ENCODE results near the gene RAB11FIP3. TPM values are rescaled to one million over a fixed set of nuclear protein-coding genes. Genes with fewer than 3 reads are reported as not detected.

The RAB11FIP3 gene
- total RNA-seq, 1 experiment from 2014 or later, result 12.7 TPM

DNA sequence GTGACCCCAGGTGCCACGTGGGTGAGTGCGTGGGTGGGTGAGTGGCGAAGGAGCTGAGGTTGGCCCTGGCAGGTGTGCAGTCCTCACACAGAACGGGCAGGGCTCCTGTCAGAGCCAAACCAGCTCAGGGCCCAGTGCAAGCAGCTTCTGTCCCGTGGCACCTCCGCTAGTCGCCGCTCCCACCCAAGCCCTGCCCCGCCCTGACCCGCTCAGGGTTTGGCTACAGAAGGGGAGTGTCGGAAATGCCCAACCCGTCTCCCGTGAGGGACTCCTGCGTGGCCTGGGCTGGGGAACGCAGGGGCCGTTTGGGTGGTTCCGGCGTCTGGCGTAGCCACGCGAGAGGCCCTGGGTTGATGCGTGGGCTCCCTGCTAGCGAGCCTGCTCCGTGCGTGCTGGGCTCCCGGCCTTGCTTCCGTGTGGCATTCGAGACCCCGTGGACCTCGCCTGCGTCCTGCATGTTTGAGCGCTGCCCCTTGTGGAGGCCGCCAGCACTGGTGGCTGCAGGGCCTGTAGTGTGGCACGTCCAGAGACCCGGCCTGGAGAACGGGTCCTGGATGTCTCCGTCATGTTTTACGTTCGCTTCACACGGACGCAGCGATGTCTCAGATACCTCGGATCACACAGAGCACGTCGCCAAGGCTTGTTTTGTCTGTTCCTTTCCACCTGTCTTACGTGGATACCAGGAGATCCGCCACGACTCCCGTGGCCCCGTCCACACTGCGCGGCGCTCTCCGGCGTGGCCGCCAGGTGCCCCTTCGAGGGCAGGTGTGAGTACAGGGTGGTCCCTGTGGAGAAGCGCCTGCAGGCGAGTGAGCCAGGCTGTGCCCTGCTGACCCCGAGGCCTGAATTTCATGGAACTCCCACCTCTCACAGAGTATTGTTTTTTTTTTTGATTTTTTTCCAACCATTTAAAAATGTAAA, 112.2 kb downstream of the RAB11FIP3 start:
- Histone ChIP-seq H3K4me3 (ENCODE audit: low read length) (no peak overlapping the region), H3F3A (ENCODE audit: low read length, unreplicated experiment) (no peaks in the 10 kb centered on the region), H3K27ac (ENCODE audit: low read length) (no peak overlapping the region), H3K79me2 (ENCODE audit: low read length) (peaks cover 98% of the 10 kb centered on the region), H3K4me1 (ENCODE audit: insufficient read depth, low read length) (peaks cover 25% of the 10 kb centered on the region), H3K9me3 (ENCODE audit: low read length) (no peaks in the 10 kb centered on the region), H2AFZ (ENCODE audit: low read length) (no peak overlapping the region), H3K4me2 (ENCODE audit: low read length) (no peak overlapping the region), H3K9ac (ENCODE audit: low read length) (no peak overlapping the region), H3K36me3 (ENCODE audit: low read depth, low read length) (no peaks in the 10 kb centered on the region; the same call in 1 of the 2 replicates), H4K20me1 (ENCODE audit: low read length) (peaks cover 9% of the 10 kb centered on the region; the same call in 1 of the 2 replicates), H3K27me3 (ENCODE audit: low read length) (no peaks in the 10 kb centered on the region), H3K9me2 (replicated peaks; ENCODE audit: low read length) (no peaks in the 10 kb centered on the region)
- DNase-seq, result no peak
- intact Hi-C loops (cut with micrococcal nuclease), result no loop called here
- ChIA-PET POLR2A (ENCODE audit: unreplicated experiment) (no interaction called here), CTCF (no interaction called here)
- ATAC-seq, result no peak
- TF ChIP-seq EZH2phosphoT487 (IDR thresholded peaks at IDR 0.05; ENCODE audit: borderline replicate concordance, low read length), result no peak
- TF ChIP-seq, protein P1, sequence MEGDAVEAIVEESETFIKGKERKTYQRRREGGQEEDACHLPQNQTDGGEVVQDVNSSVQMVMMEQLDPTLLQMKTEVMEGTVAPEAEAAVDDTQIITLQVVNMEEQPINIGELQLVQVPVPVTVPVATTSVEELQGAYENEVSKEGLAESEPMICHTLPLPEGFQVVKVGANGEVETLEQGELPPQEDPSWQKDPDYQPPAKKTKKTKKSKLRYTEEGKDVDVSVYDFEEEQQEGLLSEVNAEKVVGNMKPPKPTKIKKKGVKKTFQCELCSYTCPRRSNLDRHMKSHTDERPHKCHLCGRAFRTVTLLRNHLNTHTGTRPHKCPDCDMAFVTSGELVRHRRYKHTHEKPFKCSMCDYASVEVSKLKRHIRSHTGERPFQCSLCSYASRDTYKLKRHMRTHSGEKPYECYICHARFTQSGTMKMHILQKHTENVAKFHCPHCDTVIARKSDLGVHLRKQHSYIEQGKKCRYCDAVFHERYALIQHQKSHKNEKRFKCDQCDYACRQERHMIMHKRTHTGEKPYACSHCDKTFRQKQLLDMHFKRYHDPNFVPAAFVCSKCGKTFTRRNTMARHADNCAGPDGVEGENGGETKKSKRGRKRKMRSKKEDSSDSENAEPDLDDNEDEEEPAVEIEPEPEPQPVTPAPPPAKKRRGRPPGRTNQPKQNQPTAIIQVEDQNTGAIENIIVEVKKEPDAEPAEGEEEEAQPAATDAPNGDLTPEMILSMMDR (conservative IDR thresholded peaks at IDR 0.05; ENCODE audit: low read depth, low read length), result 0 out of 2 replicates have a peak, but pooled peaks have one; percentile 29
- no TSS peak for BruUV-seq (replicated peaks)

DNA sequence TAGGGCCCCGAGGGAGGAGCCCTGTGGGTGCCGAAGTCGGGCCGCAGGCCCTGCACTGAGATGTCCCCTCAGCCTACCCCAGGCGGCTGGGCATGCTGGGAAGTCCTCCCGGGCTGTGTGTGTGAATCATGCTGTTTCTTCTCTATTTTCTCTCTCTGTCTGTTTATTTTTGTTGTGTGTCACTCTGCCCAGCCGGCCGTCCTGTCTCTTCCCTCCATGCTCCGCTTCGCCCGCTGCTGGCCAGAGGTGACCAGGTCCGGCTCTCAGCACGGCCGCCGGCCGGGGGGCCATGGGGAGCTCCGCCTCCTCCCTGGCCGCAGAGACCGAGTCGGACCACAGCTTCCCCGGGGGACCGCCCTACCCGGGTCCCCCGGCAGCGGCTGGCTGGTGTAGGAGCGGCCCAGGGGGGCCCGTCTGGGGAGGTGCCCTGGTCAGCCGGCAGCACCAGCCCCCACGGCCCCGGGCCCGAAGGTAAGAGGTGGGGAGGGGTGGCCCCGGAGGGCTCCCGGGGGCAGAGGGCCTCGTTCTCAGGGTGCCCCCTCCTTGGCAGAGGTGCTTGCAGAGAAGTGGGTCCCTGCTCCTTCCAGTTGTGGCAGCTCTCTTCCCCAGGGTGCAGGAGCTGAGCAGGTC, 114.6 kb downstream of the RAB11FIP3 start:
- BruUV-seq (replicated peaks), result no TSS peak
- ATAC-seq (no peak), DNase-seq (no peak)
- POLR2A ChIA-PET (ENCODE audit: unreplicated experiment), result no interaction called here
- H3K4me3 ChIP-seq (ENCODE audit: low read length), result no peak overlapping the region
- H4K20me1 ChIP-seq (ENCODE audit: low read length), result 0 out of 2 replicates have a peak, but pooled peaks cover 1% of the 10 kb centered on the region
- intact Hi-C loops (cut with micrococcal nuclease), result no loop called here
- peaks cover 89% of the 10 kb centered on the region for H3K79me2 ChIP-seq (ENCODE audit: low read length)
- no peak overlapping the region for H3K9ac ChIP-seq (ENCODE audit: low read length)
- H2AFZ ChIP-seq (ENCODE audit: low read length), result no peak overlapping the region
- no peaks in the 10 kb centered on the region for H3K27me3 ChIP-seq (ENCODE audit: low read length)
- H3K27ac ChIP-seq (ENCODE audit: low read length), result no peak overlapping the region
- H3K9me3 ChIP-seq (ENCODE audit: low read length), result no peaks in the 10 kb centered on the region
- H3F3A ChIP-seq (ENCODE audit: low read length, unreplicated experiment), result no peaks in the 10 kb centered on the region
- H3K36me3 ChIP-seq (ENCODE audit: low read depth, low read length), result no peaks in the 10 kb centered on the region; the same call in 1 of the 2 replicates
- CTCF ChIA-PET, result no interaction called here
- no peak for TF ChIP-seq EZH2 (IDR thresholded peaks at IDR 0.05; ENCODE audit: low read length, unreplicated experiment)
- TF ChIP-seq, protein P1 (conservative IDR thresholded peaks at IDR 0.05; ENCODE audit: low read depth, low read length), result no peak
- no peak for TF ChIP-seq EZH2phosphoT487 (IDR thresholded peaks at IDR 0.05; ENCODE audit: borderline replicate concordance, low read length)
- H3K4me1 ChIP-seq (ENCODE audit: insufficient read depth, low read length), result peaks cover 12% of the 10 kb centered on the region
- no peaks in the 10 kb centered on the region for H3K9me2 ChIP-seq (replicated peaks; ENCODE audit: low read length)
- no peak overlapping the region for H3K4me2 ChIP-seq (ENCODE audit: low read length)
